H54 (cell line): ENCODE measurements around the gene TRIM54.

Source experiments
- DNase-seq: peaks from one replicate; pipeline ENCODE4 v3.0.0; 2011; ENCODE audit warnings: low spot score, mixed read lengths; ENCODE audit not compliant: insufficient read length
- FAIRE-seq: peaks from 3 replicates; lab custom pipeline; 2011; peaks lifted over from hg19 to GRCh38; lab: Jason Lieb, UNC
- POLR2A ChIP-seq: IDR thresholded peaks from 2 replicates; pipeline ENCODE4 v1.6.1; 2011; ENCODE audit warnings: low read depth, mild to moderate bottlenecking, low read length

TRIM54 gene, protein sequence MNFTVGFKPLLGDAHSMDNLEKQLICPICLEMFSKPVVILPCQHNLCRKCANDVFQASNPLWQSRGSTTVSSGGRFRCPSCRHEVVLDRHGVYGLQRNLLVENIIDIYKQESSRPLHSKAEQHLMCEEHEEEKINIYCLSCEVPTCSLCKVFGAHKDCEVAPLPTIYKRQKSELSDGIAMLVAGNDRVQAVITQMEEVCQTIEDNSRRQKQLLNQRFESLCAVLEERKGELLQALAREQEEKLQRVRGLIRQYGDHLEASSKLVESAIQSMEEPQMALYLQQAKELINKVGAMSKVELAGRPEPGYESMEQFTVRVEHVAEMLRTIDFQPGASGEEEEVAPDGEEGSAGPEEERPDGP

DNA sequence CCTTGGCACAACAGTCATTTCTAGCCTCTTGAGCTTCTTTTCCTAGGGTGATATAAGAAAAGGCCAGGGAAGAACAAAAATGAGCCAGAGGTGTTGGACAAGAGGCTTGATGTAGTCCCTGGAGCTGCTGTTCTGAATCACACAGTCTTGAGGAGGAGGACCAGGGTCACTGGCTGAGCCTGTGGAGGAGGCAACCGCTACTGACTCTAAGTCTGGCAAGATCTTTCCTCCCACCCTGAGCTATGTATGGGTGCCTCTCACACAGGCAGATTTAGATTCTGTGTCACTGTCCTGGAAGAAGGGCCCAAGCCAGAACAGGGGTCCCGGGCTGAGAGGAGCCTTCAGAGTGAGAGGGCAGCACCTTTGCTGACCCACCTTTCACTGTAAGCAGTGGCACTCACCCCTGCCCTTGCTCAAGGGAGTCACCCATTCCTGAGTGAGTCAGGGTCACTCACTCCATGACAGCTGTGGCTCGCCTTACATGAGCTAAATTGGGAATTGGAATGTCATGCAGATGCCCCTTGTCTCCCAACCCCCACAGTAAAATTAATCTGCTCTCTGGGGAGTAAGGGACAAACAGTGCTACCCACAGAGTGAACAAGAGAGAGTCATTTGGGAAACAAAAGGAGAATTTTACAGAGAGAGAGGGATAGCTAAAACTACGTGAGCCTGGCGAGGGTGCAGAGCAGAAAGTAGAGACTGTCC, at the start of gene TRIM54:
Gene TRIM54, plus strand, starts transcription at position 575 of the 705 bp plus-strand sequence. CDS start 303 bp downstream, outside the sequence.
- DNase-seq (no peak), FAIRE-seq (no peak)
- TF ChIP-seq POLR2A, result no peak

DNA sequence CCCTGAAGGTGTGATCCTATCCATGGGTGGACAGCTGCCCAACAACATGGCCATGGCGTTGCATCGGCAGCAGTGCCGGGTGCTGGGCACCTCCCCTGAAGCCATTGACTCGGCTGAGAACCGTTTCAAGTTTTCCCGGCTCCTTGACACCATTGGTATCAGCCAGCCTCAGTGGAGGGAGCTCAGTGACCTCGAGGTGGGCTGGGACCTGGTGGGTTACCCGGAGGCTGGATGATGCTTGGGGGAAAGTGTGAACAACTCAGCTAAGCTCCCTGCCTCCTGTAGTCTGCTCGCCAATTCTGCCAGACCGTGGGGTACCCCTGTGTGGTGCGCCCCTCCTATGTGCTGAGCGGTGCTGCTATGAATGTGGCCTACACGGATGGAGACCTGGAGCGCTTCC, 48.9 kb upstream of the TRIM54 start:
- DNase-seq, result no peak
- FAIRE-seq, result no peak
- TF ChIP-seq POLR2A, result no peak

- no peak for FAIRE-seq
- TF ChIP-seq POLR2A, result no peak
- no peak for DNase-seq
Observed at GRCh38 chr2:27236136-27236535, 46.1 kb upstream of the TRIM54 start.

- TF ChIP-seq POLR2A, result no peak
- FAIRE-seq, result no peak
- DNase-seq, result no peak
Observed at GRCh38 chr2:27236626-27237025, 45.6 kb upstream of the TRIM54 start.

GRCh38 chr2:27237341-27237945, 44.8 kb upstream of the TRIM54 start:
- no peak for TF ChIP-seq POLR2A
- DNase-seq, result no peak
- FAIRE-seq, result no peak

GRCh38 chr2:27238976-27239375, 43.3 kb upstream of the TRIM54 start:
- FAIRE-seq, result no peak
- TF ChIP-seq POLR2A, result no peak
- no peak for DNase-seq

DNA sequence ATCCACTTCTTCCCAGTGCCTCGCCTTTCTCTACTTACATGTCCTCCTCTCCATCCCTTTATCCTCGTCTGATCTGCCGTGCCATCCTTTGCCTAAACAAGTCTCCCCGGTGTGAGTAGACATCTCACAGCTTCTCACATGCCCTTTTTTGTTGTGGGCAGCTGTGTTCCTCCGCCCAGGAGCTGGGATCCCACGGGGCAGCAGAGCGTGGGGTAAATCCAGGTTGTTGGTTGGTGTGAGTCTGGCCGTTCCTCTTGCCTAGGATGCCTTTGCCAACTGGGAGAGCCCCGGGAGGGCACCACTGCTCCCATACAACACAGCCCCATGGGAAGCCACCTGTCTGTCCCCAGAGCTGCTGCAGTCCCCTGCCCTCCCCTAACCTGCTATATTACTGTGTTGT, 41.8 kb upstream of the TRIM54 start:
- DNase-seq (no peak), FAIRE-seq (no peak)
- TF ChIP-seq POLR2A, result no peak

- TF ChIP-seq POLR2A, result no peak
- FAIRE-seq (no peak), DNase-seq (no peak)
Observed at GRCh38 chr2:27241761-27242613, 40.2 kb upstream of the TRIM54 start.

- FAIRE-seq, result no peak
- TF ChIP-seq POLR2A, result no peak
- DNase-seq, result no peak
Observed at GRCh38 chr2:27242614-27242951, 39.6 kb upstream of the TRIM54 start.

DNA sequence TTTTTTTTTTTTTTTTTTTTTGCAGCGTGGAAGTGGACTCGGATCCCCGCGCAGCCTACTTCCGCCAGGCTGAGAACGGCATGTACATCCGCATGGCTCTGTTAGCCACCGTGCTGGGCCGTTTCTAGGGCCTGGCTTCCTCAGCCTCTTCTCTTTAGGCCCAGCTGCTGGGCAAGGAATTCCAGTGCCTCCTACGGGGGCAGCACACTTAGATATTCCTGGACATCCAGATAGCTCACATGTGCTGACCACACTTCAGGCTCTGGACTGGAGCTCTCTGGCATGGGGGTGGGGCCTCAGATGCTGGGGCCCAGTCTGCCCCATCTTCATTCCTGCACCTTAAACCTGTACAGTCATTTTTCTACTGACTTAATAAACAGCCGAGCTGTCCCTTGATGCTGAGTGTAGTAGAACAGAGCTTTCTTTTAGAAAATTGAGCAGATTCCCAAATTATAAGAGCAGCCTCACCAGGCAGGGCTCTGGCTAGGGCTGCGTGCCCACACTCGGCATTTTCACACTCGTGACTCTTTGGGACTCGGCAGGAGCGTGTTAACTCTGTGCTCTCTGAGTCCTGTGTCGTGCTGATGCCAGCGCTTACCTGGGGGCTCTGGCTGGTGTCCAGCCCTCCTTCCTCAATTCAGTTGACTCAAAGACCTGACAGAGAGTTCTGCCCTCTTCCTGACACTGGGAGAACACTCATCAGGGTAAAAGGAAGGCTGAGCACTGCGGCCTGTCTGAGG, 38.7 kb upstream of the TRIM54 start:
- no peak for TF ChIP-seq POLR2A
- FAIRE-seq, result no peak
- no peak for DNase-seq

DNA sequence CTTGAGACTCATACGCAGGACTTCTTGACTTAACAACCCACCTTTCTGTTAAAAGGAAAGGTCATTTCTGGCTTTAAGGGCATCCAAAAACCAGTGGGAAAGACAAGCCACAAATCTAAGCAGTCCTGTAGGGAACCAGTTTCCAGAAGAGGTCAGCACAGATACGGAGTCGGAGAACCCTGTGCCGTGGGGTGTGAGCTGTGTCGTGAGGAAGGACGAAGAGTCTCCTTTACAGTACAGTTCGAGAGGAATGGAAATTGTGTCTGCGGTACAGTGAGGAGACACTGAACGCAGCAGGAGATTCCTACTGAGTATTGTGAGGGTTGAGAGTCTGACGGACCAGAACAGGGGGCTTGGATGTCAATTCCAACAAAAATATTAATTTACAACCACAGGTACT, 37.1 kb upstream of the TRIM54 start:
- no peak for FAIRE-seq
- TF ChIP-seq POLR2A, result no peak
- no peak for DNase-seq

GRCh38 chr2:27245626-27246025, 36.6 kb upstream of the TRIM54 start:
- no peak for DNase-seq
- FAIRE-seq, result no peak
- no peak for TF ChIP-seq POLR2A

GRCh38 chr2:27247893-27248292, 34.3 kb upstream of the TRIM54 start:
- no peak for TF ChIP-seq POLR2A
- FAIRE-seq (no peak), DNase-seq (no peak)
